ENCODE measurements around the gene LGR6.

DNA sequence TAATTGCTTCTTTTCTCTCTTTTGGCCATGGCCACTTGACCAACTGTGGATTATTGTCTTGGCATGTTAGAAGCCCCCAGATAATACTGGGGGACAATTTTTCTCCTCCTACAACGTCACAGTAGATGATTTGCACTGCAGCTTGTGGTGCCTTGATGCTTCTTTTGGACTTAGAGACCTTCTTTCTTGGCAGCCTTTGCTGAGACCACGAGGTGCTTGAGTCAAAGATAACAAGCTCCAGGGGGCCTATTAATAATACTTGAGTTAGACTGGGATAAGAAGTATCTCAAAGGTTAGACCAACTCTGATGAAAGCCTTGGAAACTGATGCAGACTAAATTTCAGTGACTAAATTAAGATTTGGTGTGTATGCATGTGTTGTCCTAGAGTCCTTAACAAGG lies 158.1 kb downstream of the LGR6 start:
- no peak for TF ChIP-seq CTCF (IDR thresholded peaks at IDR 0.05)
- no peak for TF ChIP-seq EZH2 (IDR thresholded peaks at IDR 0.05; ENCODE audit: borderline replicate concordance, insufficient read depth, low read depth, low read length, poor library complexity, severe bottlenecking)
